Gastroesophageal sphincter (tissue), 3 donors: ENCODE measurements around the gene NKX3-2.

Experiments used
- CTCF ChIP-seq, 4 experiments: fragments of 200-600 bp in 2 of 4; fragments of 450-650 bp in 2 of 4; sonication (generic) in 1 of 4; IDR thresholded peaks; one replicate each; pipeline ENCODE4 v1.5.1; 2017 to 2019; ENCODE audit warnings: antibody characterized with exemption in 4 of 4, mild to moderate bottlenecking in 2 of 4, moderate library complexity in 2 of 4
- POLR2A ChIP-seq, 2 donors: fragments of 450-650 bp; IDR thresholded peaks; one replicate each; pipeline ENCODE4 v1.6.1; 2017; ENCODE audit warnings: antibody characterized with exemption in 2 of 2, mild to moderate bottlenecking in 2 of 2, moderate library complexity in 1 of 2

- TF ChIP-seq CTCF (IDR thresholded peaks at IDR 0.05) = no peak
- no peak for TF ChIP-seq POLR2A (IDR thresholded peaks at IDR 0.05)
Measured at GRCh38 chr4:13547485-13548041, 3.3 kb upstream of the NKX3-2 start.
